HepG2 (cell line): ENCODE measurements around the gene DNAJC5. TPM values are rescaled to one million over a fixed set of nuclear protein-coding genes. Genes with fewer than 3 reads are reported as not detected.
A peak's percentile ranks its signal among the peaks of the same experiment; 100 is the strongest.

ENCODE experiments used
- BRD4 ChIP-seq: sonication (generic); formaldehyde crosslinking; IDR thresholded peaks from 2 replicates; pipeline ENCODE4 v1.4.0; 2020; ENCODE audit warnings: missing genetic modification reagents
- HOXA9 ChIP-seq: sonication (generic); formaldehyde crosslinking; IDR thresholded peaks from 2 replicates; pipeline ENCODE4 v1.8.1; 2022; ENCODE audit warnings: missing genetic modification reagents, mild to moderate bottlenecking, moderate library complexity, borderline replicate concordance
- MEF2D ChIP-seq: sonication (generic); formaldehyde crosslinking; IDR thresholded peaks from 2 replicates; pipeline ENCODE4 v1.5.1; 2020; ENCODE audit warnings: mild to moderate bottlenecking, missing genetic modification reagents
- SP5 ChIP-seq: IDR thresholded peaks from 2 replicates; pipeline ENCODE4 v1.6.1; 2016; ENCODE audit warnings: low read depth, borderline replicate concordance
- SPEN ChIP-seq: sonication (generic); formaldehyde crosslinking; IDR thresholded peaks from 2 replicates; pipeline ENCODE4 v1.5.1; 2020; ENCODE audit warnings: low read depth, mild to moderate bottlenecking, missing genetic modification reagents
- ZKSCAN1 ChIP-seq: fragments of 150-350 bp; IDR thresholded peaks from 2 replicates; pipeline ENCODE4 v1.6.1; 2014; ENCODE audit warnings: low read length
- ZMYM4 ChIP-seq: sonication (generic); formaldehyde crosslinking; IDR thresholded peaks from 2 replicates; pipeline ENCODE4 v1.8.1; 2023; ENCODE audit warnings: mild to moderate bottlenecking, missing genetic modification reagents
- ZNF614 ChIP-seq: IDR thresholded peaks from 2 replicates; pipeline ENCODE4 v1.6.1; 2018; ENCODE audit warnings: missing biosample characterization, missing genetic modification reagents, inconsistent platforms, borderline replicate concordance
- polyA plus RNA-seq, 8 experiments: library from polyadenylated mRNA; depleted of rRNA in 3 of 8; stranded (reverse) in 7 of 8; unstranded in 1 of 8; fragments of >200 nt; fragmentation: Illumina TruSeq in 4 of 8; extraction: Trizol in 4 of 8; gene quantifications; 2 replicates each; pipeline versions ENCODE4 v1.2.1 to v1.2.3, GENCODE V29; 2011 to 2016; ENCODE audit warnings: low read depth in 4 of 8, missing spikeins in 1 of 8, mixed read lengths in 1 of 8; ENCODE audit not compliant: insufficient read depth in 1 of 8
- total RNA-seq, 5 experiments: library from RNA; depleted of rRNA; stranded (reverse); fragments of >200 nt; fragmentation: Illumina TruSeq; extraction: Trizol; gene quantifications; 2 replicates each; pipeline ENCODE4 v1.2.3, GENCODE V29; 2016; ENCODE audit warnings: low read depth in 1 of 5
- TF ChIP-seq, protein P1 (sequence below): sonication (generic); formaldehyde crosslinking; IDR thresholded peaks from 2 replicates; pipeline ENCODE4 v1.4.0; 2020; ENCODE audit warnings: mild to moderate bottlenecking, missing genetic modification reagents
- TF ChIP-seq, protein P2 (sequence below): sonication (generic); formaldehyde crosslinking; IDR thresholded peaks from 2 replicates; pipeline ENCODE4 v1.4.0; 2020; ENCODE audit warnings: mild to moderate bottlenecking, missing genetic modification reagents
- TF ChIP-seq, protein P3 (sequence below): sonication (generic); formaldehyde crosslinking; IDR thresholded peaks from 2 replicates; pipeline ENCODE4 v1.5.0; 2020; ENCODE audit warnings: mild to moderate bottlenecking, missing genetic modification reagents
- TF ChIP-seq, protein P4 (sequence below): sonication (generic); formaldehyde crosslinking; IDR thresholded peaks from 2 replicates; pipeline ENCODE4 v1.5.0; 2020; ENCODE audit warnings: mild to moderate bottlenecking, missing genetic modification reagents

Gene DNAJC5
- total and polyA plus RNA-seq, 2 of the 13 experiments (the other 11 are each of a cell fraction or from before 2014, with no cell fraction given), result 42.8 to 64.5 TPM

DNA sequence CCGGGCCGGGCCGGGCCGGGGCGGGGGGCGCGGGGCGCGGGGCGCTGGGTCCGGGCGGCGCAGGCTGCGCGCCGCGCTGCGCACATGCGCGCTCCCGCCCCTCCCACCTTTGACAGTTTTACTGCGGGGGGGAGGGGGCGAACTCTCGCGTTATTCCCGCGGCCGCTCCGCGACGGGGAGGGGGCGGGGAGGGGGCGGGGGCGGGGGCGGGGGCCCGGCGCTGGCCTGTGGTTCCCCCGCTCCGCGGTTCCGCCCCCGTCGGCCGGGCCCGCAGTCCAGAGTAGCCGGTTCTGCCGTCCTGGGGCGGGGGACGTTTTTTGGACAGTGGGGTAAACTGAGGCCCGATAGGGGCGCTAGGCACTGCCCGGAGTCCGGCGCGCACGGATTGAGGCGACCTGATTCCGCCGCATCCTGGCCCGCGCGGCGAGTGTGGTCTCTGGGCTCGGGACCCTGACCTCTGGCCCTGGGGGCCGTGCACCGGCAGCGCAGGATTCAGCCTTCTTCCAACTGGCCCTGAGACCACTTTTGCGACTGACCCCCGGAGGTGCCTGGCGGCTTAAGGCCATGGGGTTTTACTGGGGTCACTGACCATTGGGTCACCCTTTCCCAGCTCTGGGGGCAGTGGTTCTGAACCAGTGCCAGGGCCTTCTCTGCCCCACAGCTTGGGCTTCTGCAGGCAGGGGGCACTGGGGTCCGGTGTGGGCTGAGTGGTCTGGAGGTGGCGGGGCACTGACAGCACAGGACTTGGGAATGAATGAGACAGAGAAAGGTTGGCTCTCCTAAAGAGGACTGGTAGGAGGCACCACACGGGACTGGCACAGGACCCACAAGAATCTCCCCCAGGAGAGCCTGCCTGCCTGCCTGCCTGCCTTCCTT is 75.2 kb downstream of the DNAJC5 start, which contains the start of gene ZNF512B (continued):
- TF ChIP-seq, protein P1, sequence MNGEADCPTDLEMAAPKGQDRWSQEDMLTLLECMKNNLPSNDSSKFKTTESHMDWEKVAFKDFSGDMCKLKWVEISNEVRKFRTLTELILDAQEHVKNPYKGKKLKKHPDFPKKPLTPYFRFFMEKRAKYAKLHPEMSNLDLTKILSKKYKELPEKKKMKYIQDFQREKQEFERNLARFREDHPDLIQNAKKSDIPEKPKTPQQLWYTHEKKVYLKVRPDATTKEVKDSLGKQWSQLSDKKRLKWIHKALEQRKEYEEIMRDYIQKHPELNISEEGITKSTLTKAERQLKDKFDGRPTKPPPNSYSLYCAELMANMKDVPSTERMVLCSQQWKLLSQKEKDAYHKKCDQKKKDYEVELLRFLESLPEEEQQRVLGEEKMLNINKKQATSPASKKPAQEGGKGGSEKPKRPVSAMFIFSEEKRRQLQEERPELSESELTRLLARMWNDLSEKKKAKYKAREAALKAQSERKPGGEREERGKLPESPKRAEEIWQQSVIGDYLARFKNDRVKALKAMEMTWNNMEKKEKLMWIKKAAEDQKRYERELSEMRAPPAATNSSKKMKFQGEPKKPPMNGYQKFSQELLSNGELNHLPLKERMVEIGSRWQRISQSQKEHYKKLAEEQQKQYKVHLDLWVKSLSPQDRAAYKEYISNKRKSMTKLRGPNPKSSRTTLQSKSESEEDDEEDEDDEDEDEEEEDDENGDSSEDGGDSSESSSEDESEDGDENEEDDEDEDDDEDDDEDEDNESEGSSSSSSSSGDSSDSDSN (CRISPR knock-in tag), result peak; percentile 62; the same call in 1 of the 2 replicates
- no peak for TF ChIP-seq ZKSCAN1
- TF ChIP-seq MEF2D (CRISPR knock-in tag), result peak; percentile 63; the same call in 1 of the 2 replicates
- peak; percentile 40; the same call in 1 of the 2 replicates for TF ChIP-seq SP5 (CRISPR knock-in tag)
- TF ChIP-seq ZMYM4 (CRISPR knock-in tag), result no peak
- TF ChIP-seq, protein P2, sequence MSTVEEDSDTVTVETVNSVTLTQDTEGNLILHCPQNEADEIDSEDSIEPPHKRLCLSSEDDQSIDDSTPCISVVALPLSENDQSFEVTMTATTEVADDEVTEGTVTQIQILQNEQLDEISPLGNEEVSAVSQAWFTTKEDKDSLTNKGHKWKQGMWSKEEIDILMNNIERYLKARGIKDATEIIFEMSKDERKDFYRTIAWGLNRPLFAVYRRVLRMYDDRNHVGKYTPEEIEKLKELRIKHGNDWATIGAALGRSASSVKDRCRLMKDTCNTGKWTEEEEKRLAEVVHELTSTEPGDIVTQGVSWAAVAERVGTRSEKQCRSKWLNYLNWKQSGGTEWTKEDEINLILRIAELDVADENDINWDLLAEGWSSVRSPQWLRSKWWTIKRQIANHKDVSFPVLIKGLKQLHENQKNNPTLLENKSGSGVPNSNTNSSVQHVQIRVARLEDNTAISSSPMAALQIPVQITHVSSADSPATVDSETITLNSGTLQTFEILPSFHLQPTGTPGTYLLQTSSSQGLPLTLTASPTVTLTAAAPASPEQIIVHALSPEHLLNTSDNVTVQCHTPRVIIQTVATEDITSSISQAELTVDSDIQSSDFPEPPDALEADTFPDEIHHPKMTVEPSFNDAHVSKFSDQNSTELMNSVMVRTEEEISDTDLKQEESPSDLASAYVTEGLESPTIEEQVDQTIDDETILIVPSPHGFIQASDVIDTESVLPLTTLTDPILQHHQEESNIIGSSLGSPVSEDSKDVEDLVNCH (CRISPR knock-in tag), result no peak
- no peak for TF ChIP-seq ZNF614
- TF ChIP-seq, protein P3, sequence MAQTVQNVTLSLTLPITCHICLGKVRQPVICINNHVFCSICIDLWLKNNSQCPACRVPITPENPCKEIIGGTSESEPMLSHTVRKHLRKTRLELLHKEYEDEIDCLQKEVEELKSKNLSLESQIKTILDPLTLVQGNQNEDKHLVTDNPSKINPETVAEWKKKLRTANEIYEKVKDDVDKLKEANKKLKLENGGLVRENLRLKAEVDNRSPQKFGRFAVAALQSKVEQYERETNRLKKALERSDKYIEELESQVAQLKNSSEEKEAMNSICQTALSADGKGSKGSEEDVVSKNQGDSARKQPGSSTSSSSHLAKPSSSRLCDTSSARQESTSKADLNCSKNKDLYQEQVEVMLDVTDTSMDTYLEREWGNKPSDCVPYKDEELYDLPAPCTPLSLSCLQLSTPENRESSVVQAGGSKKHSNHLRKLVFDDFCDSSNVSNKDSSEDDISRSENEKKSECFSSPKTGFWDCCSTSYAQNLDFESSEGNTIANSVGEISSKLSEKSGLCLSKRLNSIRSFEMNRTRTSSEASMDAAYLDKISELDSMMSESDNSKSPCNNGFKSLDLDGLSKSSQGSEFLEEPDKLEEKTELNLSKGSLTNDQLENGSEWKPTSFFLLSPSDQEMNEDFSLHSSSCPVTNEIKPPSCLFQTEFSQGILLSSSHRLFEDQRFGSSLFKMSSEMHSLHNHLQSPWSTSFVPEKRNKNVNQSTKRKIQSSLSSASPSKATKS (CRISPR knock-in tag), result no peak
- TF ChIP-seq BRD4, result no peak
- peak; percentile 38; the same call in 1 of the 2 replicates for TF ChIP-seq SPEN
- TF ChIP-seq, protein P4, sequence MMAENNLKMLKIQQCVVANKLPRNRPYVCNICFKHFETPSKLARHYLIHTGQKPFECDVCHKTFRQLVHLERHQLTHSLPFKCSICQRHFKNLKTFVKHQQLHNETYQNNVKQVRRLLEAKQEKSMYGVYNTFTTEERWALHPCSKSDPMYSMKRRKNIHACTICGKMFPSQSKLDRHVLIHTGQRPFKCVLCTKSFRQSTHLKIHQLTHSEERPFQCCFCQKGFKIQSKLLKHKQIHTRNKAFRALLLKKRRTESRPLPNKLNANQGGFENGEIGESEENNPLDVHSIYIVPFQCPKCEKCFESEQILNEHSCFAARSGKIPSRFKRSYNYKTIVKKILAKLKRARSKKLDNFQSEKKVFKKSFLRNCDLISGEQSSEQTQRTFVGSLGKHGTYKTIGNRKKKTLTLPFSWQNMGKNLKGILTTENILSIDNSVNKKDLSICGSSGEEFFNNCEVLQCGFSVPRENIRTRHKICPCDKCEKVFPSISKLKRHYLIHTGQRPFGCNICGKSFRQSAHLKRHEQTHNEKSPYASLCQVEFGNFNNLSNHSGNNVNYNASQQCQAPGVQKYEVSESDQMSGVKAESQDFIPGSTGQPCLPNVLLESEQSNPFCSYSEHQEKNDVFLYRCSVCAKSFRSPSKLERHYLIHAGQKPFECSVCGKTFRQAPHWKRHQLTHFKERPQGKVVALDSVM (CRISPR knock-in tag), result no peak
- TF ChIP-seq HOXA9 (CRISPR knock-in tag), result no peak
